Uterus (tissue), 4 donors: ENCODE measurements around the gene PSMB7. TPM values are rescaled to one million over a fixed set of nuclear protein-coding genes. Genes with fewer than 3 reads are reported as not detected.
A peak's percentile ranks its signal among the peaks of the same experiment; 100 is the strongest.

Experiments
- DNase-seq, 2 donors: peaks; one replicate each; pipeline ENCODE4 v3.0.0-alpha.2; 2019 to 2020
- H3K27ac ChIP-seq, 2 donors: fragments of 200-600 bp; sonication (generic); 1 replicate in 1 of 2; 2 replicates in 1 of 2; pipeline ENCODE4 v1.5.1; 2016 to 2018
- H3K27me3 ChIP-seq, 2 donors: fragments of 200-600 bp; sonication (generic); one replicate each; pipeline ENCODE4 v1.5.1; 2018 to 2019; ENCODE audit warnings: control low read depth in 1 of 2
- H3K36me3 ChIP-seq, 2 donors: fragments of 200-600 bp; sonication (generic); one replicate each; pipeline ENCODE4 v1.5.1; 2019; ENCODE audit warnings: control low read depth in 1 of 2
- H3K4me1 ChIP-seq, 2 donors: fragments of 200-600 bp; sonication (generic); one replicate each; pipeline ENCODE4 v1.5.1; 2018 to 2019; ENCODE audit warnings: control low read depth in 1 of 2
- H3K4me3 ChIP-seq, 2 donors: fragments of 200-600 bp; sonication (generic); 1 replicate in 1 of 2; 2 replicates in 1 of 2; pipeline ENCODE4 v1.5.1; 2018 to 2019; ENCODE audit warnings: mild to moderate bottlenecking in 1 of 2
- H3K9me3 ChIP-seq, 2 donors: fragments of 200-600 bp; sonication (generic); one replicate each; pipeline ENCODE4 v1.5.1; 2019; ENCODE audit warnings: control low read depth in 1 of 2
- CTCF ChIP-seq, 4 experiments: fragments of 200-600 bp in 2 of 4; fragments of 450-650 bp in 2 of 4; sonication (generic) in 2 of 4; IDR thresholded peaks; one replicate each; pipeline ENCODE4 v1.5.1; 2016 to 2019; ENCODE audit warnings: antibody characterized with exemption in 4 of 4, mild to moderate bottlenecking in 2 of 4, moderate library complexity in 1 of 4
- POLR2A ChIP-seq, 2 donors: fragments of 450-650 bp; IDR thresholded peaks; one replicate each; pipeline ENCODE4 v1.6.1; 2016; ENCODE audit warnings: antibody characterized with exemption in 2 of 2, mild to moderate bottlenecking in 1 of 2, moderate library complexity in 1 of 2
- intact Hi-C: fragments of 100-400 bp; cut with DNase I; formaldehyde crosslinking; loops from one replicate; pipeline ENCODE4 v1.15.1; 2023; ENCODE audit warnings: low total_unique reads
- total RNA-seq, 4 donors: library from RNA; depleted of rRNA in 3 of 4; stranded (reverse); fragments of >200 nt in 3 of 4; gene quantifications; one replicate each; pipeline versions ENCODE4 v1.1.0 to v1.2.4, GENCODE V29; 2014 to 2023
- donor health status: DM: yes; HTN: yes; CAD: no.

The PSMB7 gene
- total RNA-seq, 4 donors from 2014 or later: 86.1 to 292 (median 94.7) TPM

GRCh38 chr9:124344291-124345050, 70.8 kb downstream of the PSMB7 start:
- no peaks in the 10 kb centered on the region for H3K9me3 ChIP-seq
- no peak overlapping the region for H3K4me3 ChIP-seq
- TF ChIP-seq POLR2A (IDR thresholded peaks at IDR 0.05): no peak
- no peak for TF ChIP-seq CTCF (IDR thresholded peaks at IDR 0.05)
- H3K4me1 ChIP-seq: peaks cover 0 to 6% of the 10 kb centered on the region in 2 donors
- H3K36me3 ChIP-seq: no peaks in the 10 kb centered on the region
- H3K27ac ChIP-seq: no peak overlapping the region
- H3K27me3 ChIP-seq: no peaks in the 10 kb centered on the region
- intact Hi-C loops: no loop called here
- DNase-seq: no peak

- intact Hi-C loops: no loop called here
- TF ChIP-seq CTCF (IDR thresholded peaks at IDR 0.05) (no peak), POLR2A (IDR thresholded peaks at IDR 0.05) (no peak)
- no peak overlapping the region for H3K4me3 ChIP-seq
- no peak for DNase-seq
- H3K36me3 ChIP-seq: no peaks in the 10 kb centered on the region
- no peaks in the 10 kb centered on the region for H3K9me3 ChIP-seq
- no peaks in the 10 kb centered on the region for H3K27me3 ChIP-seq
- peaks cover 0 to 6% of the 10 kb centered on the region in 2 donors for H3K4me1 ChIP-seq
- peak overlapping the region; percentile 56 to 57 for H3K27ac ChIP-seq
These were observed 71.5 kb downstream of the PSMB7 start for GRCh38 chr9:124343533-124344290.

GRCh38 chr9:124342776-124343485, 72.3 kb downstream of the PSMB7 start:
- Histone ChIP-seq H3K27ac (peak overlapping the region; percentile 56 to 57), H3K27me3 (no peaks in the 10 kb centered on the region), H3K9me3 (no peaks in the 10 kb centered on the region), H3K4me1 (peaks cover 0 to 6% of the 10 kb centered on the region in 2 donors), H3K36me3 (no peaks in the 10 kb centered on the region), H3K4me3 (no peak overlapping the region)
- DNase-seq: peak; percentile 64 to 76
- TF ChIP-seq POLR2A (IDR thresholded peaks at IDR 0.05): no peak
- TF ChIP-seq CTCF (IDR thresholded peaks at IDR 0.05): no peak
- intact Hi-C loops: no loop called here

- Histone ChIP-seq H3K4me3 (no peak overlapping the region), H3K9me3 (no peaks in the 10 kb centered on the region), H3K36me3 (no peaks in the 10 kb centered on the region), H3K27ac (peak overlapping the region; percentile 56 to 57), H3K4me1 (peaks cover 0 to 6% of the 10 kb centered on the region in 2 donors), H3K27me3 (no peaks in the 10 kb centered on the region)
- intact Hi-C loops: no loop called here
- no peak for TF ChIP-seq POLR2A (IDR thresholded peaks at IDR 0.05)
- TF ChIP-seq CTCF (IDR thresholded peaks at IDR 0.05): no peak
- no peak for DNase-seq
These were observed 72.9 kb downstream of the PSMB7 start for GRCh38 chr9:124342402-124342775.
